Putamen (tissue), 1 donor: ENCODE data around the gene CES2.

ENCODE experiments used
- DNase-seq: peaks from one replicate; pipeline ENCODE4 v3.0.0-alpha.2; 2016; ENCODE audit warnings: low spot score

CES2 gene

GRCh38 chr16:66903544-66904427 is 31.5 kb upstream of the CES2 start:
- no peak for DNase-seq

- no peak for DNase-seq
Observed at GRCh38 chr16:66904428-66904845, 30.9 kb upstream of the CES2 start.

DNA sequence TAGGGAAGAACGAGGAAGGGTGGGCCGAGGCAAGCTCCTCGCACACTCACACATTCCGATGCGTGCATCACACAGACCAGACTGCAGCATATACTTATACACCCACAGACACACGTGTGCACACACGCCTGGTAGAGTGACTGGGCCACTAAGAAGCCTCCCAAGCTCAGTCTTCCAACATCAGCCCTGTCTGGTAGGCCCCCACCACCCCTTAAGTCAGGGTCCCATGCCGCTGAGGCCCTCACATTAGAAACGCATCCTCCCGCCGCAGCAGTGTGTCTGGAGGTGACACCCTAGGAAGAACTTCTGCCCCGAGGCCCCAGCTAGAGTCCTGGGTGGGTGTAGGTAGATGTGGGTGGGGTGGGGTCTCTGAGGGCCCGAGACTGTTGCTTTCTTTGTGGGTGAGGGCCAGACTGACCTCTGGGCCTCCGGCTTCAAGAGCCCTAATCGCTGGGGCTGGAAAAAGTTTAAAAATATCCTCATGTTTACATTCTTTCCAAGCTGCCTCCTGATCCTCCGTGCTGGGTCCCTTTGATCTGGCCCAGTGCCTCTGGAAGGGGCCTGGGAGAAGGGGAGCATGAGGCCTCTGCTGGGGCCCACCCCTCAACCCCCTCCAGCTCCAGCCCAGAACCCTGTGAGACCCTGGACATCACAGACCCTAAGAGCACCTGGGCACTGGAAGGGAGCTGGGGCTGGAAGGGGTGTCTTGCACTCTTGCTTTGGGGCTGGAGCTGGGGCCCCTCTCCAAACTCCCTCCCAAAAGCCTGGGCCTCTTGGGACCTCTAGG is 30.3 kb upstream of the CES2 start:
- DNase-seq = no peak

DNA sequence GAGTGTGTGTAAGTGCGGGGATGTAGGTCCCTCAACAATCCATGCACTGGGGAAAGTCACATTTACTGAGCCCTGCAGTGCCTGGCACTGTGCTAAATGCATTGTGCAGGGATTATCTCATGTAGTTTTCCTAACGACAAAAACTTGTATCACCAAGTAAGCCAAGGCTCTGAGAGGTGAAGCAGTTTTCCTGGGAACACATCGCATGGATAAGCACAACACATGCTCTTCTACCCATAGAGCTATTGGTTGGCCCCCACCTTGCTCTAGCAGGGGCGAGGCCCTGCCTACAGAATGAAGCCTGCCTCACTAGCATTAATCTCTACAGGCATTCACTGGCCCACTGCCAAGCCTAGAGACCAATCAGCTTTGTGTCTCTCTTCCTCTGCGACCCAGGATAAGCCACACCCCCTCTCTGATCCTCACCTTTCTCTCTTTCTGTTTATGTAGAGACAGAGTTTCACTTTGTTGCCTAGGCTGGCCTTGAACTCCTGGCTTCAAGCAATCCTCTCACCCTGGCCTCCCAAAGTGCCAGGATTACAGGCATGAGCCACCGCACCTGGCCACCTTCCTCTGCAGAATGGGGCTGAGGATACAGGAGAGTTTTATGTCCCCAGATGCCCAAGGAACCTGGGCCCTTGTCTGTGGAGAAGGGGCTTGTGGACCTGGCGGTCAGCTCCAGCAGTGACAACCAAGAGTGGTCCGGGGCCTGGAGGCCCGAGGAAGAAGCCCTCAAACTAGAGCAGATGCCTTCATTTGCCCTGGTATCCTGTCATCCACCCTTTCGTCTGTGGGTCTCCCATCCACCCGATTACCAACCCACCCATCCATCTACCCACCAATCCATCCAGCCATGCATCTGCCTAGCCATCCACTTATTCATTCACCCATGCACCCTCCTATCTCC is 29.4 kb upstream of the CES2 start:
- DNase-seq = no peak

DNA sequence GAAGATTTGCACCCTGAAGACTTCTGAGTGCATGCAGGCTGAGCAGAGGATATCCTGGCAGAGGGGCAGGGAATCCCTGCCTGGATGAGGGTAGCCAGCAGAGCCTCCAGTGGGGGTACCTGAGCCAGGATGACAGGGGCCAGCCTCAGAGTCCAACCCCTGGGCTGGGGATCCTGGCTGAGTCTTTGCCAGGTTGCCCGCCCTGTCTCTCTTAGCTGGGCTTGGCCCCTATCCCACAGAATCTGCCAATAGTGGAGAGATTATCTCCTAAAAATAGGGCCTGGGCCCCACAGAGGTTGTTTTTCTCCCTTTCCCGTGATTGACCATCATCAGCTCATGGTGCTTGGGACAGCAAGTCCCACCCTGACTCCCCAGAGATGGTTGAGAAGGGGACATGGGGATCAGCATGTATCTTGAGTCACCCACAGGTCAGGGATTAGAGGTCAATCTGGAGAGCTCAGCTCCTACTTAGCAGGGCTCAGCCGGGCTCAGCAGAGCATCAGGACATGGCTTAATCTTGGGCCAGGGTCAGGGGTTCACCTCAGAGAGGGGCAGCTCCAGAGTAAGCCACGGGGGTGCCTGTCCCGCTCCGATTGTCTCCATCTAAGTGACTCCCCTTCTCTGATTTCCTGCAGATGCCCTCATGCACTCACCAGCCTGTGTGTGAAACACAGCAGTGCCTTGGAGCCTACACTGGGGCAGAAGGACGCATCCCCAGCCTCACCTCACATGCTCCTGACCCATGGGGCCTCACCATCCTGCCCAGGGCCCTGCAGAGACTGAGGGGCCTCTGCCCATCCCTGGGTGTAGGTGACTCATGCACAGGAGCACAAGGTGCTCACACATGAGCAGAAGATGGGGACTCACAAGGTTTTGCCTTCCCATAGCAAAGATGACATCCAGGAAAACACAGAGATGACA is 28.1 kb upstream of the CES2 start:
- DNase-seq = no peak

- no peak for DNase-seq
Observed at GRCh38 chr16:66908116-66908515, 27.2 kb upstream of the CES2 start.

- DNase-seq = no peak
Observed at GRCh38 chr16:66908762-66909559, 26.4 kb upstream of the CES2 start.

DNA sequence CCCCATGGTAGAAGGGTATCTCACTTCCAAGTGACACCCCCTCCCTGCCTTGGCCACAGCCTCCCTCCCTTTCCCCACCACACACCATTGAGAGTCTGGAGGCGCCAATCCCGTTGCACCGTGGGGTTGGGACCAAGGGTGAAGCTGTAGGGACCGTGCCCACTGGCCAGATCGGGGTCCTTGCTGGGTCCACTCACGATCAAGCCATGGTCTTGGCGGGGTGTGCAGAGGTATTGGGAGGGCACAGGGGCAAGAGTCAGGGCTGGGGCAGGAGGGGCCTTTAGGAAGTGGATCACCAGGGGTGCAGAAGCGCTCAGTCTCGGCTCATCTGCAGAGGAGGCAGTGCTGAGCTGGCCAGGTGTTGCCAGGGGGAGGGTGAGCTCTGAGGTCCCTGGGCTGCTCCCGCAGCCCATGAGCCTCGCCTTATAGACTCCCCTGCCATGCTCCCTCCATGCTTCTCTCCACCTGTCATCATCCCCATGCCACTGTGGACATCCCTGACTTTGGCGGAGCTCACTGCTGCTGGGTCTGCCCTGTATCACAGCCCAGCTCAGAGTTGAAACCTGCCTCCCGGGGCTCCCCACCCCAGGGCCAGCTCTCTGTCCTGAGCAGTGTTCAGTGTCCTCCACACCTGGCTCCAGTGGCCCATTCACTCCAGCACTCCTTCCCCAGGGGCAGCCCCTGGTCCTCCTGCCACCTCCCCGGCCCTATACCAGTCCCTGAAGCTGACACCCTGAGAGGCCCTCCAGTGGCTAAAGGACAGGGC is 25.0 kb upstream of the CES2 start:
- no peak for DNase-seq

GRCh38 chr16:66911112-66911511 is 24.2 kb upstream of the CES2 start:
- DNase-seq = no peak

GRCh38 chr16:66911801-66912200 is 23.5 kb upstream of the CES2 start:
- DNase-seq = no peak

GRCh38 chr16:66913081-66913480 is 22.2 kb upstream of the CES2 start:
- DNase-seq = no peak

DNA sequence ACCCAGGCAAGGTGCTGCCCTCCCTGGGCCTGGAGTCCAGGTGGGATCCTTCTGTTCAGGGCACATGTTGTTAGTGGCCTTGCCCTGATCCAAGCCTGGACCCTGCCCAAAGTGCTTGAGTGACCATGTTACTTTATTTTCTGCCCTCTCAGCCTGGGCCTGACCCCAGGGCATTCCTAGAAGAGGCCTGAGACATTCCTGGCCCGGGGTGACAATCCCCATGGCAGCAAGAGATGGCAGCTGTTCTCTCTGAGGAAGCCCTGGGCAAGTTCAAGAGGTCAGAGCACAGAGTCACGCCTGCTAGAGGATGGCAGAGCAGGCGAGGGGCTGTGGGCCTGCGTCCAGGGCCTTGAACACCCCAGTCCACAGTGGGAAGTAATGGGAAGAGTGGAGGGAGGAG is 21.6 kb upstream of the CES2 start:
- no peak for DNase-seq

DNA sequence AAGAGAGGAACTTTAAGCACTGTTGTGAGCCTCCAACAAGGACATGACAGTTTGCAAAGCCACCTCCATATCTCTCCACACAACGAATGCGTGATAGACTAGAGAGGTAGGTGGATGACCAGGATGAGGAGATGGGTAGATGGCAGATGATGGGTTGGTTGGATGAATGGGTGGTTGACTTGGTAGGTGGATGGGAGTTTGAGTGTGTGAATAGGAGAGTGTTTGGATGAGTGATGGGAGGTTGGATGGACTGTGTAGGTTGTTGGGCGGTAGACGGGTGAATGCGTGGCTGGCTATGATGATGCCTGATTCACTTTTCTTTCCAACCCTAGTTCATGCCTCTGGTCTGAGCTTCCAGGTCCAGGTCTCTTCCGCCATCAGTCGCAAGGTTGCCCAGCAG is 20.8 kb upstream of the CES2 start:
- DNase-seq = no peak

- DNase-seq = no peak
Observed at GRCh38 chr16:66915041-66915440, 20.3 kb upstream of the CES2 start.

DNA sequence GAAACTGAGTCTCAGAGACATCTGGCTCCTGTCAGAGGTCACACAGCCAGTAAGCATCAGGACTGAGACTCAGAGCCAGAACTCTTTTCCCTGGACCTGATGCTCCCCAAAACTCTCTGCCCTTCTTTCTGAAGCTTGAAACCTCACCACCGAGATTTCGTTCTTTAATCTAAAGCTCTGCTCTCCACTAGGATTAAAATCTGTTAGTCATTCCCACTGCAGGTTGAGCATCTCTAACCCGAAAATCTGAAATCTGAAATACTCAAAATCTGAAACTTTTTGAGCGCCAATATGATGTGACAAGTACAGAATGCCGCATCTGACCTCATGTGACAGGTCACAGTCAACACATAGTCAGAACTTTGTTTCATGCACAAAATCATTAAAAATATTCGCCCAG is 18.8 kb upstream of the CES2 start:
- no peak for DNase-seq

DNA sequence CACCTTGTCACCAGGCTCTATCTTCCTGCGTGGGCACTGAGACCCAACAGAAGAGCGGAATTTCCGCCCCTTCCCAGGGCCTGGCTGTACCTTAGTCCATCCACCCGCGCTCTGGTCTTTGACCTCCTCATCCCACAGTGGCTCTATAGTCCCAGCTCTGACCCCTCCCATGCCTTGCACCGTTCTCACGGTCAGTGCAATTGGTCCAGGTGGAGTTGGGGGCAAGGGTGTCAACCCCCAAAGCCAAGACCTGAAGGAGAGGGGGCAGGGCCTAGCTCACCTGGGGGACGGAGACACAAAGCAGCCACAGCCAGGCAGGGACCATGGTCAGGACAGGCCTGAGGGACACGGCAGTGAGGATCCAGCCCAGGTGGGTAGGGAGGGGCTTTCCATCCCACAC is 17.6 kb upstream of the CES2 start:
- no peak for DNase-seq

- DNase-seq = no peak
Observed at GRCh38 chr16:66918355-66918754, 17.0 kb upstream of the CES2 start.

GRCh38 chr16:66918803-66919568 is 16.3 kb upstream of the CES2 start, which contains the start of gene CDH16:
Gene CDH16 (minus strand): TSS chr16:66918885. CDS start chr16:66918065, 820 bp downstream.
- no peak for DNase-seq
